K562 (cell line): ENCODE measurements around the gene ZNF747.

Source experiments
- EP300 ChIP-seq: IDR thresholded peaks from 2 replicates; pipeline ENCODE4 v1.6.1; 2012; ENCODE audit warnings: low read length, improper control_type of control experiment
- POLR2A ChIP-seq: fragments of 450-650 bp; conservative IDR thresholded peaks from 2 replicates; pipeline ENCODE4 v1.6.1; 2016

DNA sequence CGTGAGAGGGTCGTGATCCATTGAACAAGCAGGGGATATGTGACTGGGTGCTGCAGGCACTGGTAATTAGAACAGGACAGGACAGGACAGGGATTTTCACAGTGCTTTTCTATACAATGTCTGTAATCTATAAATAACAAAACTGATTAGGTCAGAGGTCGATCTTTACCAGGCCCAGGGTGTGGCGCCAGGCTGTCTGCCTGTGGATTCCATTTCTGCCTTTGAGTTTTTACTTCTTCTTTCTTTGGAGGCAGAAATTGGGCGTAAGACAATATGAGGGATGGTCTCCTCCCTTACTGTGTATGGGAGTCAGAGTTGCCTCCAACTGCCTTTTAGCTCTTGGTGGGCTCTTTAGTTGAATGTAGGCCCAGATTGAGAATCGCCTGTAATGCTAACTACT, 25.0 kb upstream of the ZNF747 start:
- TF ChIP-seq POLR2A, result no peak
- no peak for TF ChIP-seq EP300
